ENCODE data around the gene HASPIN.
"Not testable (repeated sequence)": the region's sequence is repeated elsewhere in the genome, so short reads cannot be mapped to it uniquely, and the experiment has no call there.

The HASPIN gene

DNA sequence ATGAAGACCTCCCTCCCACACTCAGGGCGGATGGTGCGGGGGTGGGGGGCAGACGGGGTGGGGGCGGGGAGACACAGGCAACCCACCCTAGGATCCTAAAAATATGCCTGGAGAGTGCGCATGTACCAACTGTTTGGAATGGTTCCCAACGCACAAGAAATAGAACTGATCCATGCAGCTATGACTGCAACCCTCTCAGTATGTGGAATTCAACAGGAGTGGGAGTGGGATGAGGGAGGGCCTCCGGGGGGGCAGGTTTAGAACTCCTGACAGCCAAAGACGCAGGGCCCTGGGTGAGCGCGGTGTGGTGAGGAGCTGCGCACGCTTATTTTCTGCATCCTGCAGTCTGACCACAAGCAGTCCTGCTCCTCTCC, 26.6 kb upstream of the HASPIN start:
- no peak for DNase-seq

DNA sequence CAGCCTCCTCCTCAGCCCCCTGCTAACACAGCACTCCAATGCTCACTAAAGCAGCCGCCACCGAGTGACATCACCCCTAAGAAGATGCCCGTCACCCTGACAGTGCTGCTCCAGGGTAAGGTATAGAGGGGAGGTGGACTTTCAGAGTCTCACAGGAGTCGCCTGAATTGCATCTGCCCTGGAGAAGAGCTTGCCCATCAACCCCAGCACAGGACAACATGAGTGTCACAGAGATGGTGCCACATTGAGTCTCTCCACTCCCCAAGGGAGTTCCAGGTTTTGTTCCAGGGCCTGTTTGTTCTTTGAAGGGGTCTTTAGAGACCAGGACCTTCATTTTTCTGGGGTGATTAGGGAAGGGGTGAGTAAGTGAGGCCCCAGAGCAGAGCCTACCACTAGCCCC, 25.6 kb upstream of the HASPIN start:
- DNase-seq: no peak

DNA sequence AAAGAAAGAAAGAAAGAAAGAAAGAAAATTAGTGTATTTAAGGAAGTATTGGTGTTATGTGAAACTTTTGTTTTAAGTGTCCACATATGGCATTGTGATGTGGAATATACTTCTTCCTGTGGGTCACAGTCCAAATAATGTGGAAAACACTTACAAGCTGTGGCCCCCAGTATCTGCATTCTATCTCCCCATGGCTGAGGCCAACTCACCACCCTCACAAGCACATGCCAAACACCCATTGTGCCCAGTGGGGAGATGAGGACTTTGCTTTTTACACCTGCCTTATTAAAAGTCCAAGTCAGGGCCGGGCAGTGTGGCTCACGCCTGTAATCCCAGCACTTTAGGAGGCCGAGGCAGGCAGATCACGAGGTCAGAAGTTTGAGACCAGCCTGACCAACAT, 23.8 kb upstream of the HASPIN start:
- no peak for DNase-seq

DNA sequence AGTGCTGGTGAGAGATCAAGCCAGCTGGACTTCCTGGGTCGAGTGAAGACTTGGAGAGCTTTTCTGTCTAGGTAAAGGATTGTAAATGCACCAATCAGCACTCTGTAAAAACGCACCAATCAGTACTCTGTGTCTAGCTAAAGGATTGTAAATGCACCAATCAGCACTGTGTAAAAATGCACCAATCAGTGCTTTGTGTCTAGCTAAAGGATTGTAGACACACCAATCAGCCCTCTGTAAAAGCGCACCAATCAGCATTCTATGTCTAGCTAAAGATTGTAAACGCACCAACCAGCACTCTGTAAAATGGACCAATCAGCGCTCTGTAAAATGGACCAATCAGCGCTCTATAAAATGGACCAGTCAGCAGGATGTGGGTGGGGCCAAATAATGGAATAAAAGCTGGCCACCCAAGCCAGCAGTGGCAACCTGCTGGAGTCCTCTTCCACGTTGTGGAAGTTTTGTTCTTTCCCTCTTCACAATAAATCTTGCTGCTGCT, 21.6 kb upstream of the HASPIN start:
- not testable (repeated sequence) for DNase-seq

- no peak for DNase-seq
Observed at GRCh38 chr17:3704931-3705717, 18.6 kb upstream of the HASPIN start.

DNA sequence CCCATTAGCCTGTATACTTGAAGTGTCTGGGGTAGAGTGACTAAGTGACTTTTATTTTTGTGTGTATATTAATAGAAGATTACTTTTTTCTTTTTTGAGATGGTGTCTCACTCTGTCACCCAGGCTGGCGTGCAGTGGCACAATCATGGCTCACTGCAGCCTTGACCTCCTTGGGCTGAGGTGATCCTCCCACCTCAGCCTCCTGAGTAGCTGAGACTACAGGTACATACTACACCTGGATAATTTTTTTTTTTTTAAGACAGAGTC, 18.1 kb upstream of the HASPIN start:
- not testable (repeated sequence) for DNase-seq

DNA sequence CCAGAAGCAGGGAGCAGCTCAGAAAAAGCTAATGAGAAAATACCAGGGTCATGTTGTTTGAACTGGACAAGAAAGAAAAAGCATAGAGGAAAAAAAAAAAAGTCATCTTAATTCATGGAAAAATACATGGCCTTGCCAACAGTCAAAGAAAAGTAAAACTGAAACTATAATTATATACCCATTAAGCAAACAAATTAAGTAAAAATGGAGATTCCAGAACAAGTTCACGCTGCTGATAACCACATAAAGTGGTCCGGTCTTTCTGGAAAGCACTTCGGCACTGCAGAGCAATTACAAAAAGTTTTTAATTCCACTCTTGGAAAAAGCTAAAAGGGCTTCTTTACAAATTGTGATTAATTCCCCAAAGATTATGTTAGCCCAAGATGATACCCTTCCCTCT, 15.3 kb upstream of the HASPIN start:
- DNase-seq: no peak

DNA sequence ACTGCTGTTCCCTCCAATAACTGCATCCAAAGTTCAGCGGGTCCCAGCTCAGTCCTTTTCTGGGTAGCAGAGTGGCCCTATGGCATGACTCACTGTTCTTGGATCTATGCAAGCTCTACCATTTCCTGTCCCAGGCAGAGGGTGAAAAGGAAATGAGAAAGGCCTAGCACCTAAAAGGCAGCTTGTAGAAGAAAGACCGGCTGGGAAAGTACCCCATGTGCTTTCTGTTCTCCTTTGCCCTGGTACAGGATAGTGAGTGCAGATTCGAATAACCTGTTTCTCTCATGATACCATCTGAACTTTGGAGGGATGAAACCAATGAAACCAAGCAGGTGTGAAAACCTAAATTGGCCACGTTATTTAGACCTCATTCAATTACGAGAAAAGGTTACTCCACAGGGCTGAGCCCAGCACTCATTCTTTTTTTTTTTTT, 12.7 kb upstream of the HASPIN start:
- no peak for DNase-seq

DNA sequence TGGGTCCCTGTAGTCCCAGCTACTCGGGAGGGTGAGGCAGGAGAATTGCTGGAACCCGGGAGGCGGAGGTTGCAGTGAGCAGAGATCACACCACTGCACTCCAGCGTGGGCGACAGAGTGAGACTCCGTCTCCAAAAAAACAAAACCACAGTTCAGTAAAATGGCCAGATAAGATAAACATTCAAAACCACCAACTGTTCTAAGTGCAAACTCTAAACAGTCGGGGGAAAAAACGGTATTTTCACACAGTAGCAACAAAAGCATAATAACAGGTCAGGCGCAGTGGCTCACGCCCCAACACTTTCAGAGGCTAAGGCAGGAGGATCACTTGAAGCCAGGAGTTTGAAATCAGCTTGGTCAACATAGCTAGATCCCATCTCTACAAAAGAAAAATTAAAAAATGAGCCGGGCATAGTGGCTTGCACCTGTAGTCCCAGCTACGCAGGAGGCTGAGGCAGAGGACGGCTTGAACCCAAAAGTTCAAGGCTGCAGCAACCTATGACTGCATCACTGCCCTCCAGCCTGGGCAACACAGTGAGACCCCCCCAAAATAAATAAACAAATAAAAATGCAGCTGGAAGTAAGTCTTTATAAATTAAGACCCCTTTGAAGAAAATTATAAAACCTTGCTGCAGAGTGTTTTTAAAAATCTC, 10.8 kb upstream of the HASPIN start:
- no peak for DNase-seq

GRCh38 chr17:3715296-3715695, 8.4 kb upstream of the HASPIN start:
- no peak for DNase-seq

GRCh38 chr17:3718201-3718600, 5.5 kb upstream of the HASPIN start:
- DNase-seq: no peak

DNA sequence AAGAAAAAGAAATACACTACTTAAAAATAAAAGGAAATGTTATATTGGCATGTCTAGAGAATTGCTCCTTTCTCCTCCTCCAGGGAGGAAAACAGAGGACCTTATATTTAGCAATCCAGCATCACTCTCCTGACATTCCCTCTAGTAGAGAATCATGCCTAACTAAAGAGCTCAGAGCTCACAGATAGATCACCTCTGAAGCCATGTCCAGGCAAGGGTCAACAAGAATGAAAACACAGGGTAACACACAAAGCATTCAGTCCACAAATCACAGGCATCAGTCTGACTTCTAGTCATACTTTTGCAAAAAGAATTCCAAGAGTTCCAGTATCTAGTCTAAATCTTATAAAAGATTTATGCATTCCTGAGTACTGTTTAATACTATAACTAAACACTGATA, 4.4 kb upstream of the HASPIN start:
- DNase-seq: no peak

DNA sequence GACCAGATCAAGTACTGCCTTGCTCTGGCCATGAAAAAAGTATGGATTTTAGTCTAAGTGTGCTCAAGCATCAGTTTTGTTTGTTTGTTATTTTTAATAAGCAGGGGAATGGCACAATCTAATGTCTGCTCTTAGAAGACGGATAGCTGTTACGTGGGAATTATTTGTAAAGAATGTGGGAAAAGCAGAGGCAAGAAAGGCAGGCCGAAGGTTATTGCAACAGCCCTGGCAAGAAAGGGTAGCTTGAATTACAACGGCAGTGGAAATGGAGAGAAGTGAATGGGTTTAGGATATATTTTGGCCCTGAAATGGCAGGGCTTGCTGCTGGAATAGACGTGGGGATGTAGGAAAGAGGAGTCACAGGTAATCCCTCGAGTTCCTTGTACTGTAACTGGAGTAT, 987 bp upstream of the HASPIN start:
- DNase-seq: no peak

DNA sequence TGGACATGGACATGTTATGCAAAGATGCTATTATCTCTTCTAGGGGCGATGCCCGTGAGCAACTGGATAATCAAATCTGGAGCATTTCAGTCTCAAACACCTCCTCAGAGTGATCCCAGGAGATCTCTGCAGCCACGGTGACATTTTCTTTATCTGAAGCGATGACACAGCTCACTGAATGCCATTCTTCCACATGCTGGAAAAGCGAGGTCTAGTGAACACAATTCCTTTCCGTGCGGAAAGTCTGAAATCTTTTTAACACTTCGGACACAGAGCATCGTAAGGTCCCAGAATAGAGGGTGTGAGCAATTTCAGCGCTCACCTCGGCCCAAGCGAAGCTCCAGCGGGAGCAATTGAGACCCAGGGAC, 531 bp upstream of the HASPIN start:
- DNase-seq: peak; percentile 41

GRCh38 chr17:3724378-3725077, 825 bp downstream of the HASPIN start:
- DNase-seq: no peak

DNA sequence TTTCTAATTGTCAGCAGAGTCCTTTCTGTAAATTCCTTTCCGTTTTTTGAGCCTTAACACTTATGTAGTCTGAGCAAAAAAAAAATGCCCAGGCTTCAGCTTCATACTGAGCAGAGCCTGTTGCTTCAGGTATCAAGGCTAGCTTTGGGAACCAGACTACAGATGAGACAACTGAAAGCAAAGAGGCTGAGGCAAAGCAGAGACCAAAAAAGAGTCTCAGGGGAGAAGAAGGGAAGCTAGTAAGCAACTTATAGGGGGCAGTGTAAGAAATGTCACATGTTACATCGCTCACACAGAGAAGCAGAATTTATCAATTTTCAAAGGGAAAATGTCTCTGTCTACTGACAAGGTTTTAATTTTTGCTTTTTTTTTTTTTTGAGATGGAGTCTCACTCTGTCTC, 3.3 kb downstream of the HASPIN start:
- no peak for DNase-seq

GRCh38 chr17:3728099-3728498, 4.4 kb downstream of the HASPIN start:
- DNase-seq: not testable (repeated sequence)

DNA sequence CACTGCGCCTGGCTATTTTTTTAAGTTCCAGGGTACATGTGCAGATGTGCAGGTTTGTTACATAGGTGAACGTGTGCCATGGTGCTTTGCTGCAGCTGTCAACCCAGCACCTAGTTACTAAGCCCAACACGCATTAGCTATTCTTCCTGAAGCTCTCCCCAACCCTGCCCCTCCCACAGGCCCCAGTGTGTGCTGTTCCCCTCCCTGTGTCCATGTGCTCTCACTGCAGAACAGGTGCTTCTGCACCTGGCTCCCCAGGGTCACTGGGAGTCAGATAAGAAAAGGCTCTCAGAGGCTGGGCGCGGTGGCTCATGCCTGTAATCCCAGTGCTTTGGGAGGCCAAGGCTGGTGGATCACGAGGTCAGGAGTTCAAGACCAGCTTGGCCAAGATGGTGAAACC, 6.2 kb downstream of the HASPIN start:
- no peak for DNase-seq

DNA sequence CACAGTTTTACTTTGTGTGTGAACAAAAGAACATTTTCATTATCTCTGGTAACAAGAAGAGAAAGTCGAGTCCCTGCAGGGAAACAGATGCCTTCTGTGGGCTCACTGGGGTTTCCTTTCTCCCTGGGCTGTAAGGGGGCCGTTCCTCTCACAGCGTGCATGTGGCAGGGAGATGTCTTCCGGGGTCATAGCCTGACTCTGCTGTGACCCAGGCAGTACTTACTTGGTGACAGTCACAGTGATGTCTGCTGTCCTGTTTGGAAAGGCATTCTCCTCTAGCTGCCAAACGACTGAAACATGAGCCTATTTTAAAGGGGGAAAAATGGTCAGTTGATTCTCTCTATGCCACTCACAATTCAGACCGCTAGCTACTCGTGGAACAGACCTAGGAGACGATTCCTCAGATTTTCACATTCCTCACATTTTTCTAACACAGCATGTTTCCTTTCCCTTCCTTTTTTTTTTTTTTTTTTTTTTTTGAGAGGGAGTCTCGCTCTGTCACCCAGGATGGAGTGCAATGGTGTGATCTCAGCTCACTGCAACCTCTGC, 7.3 kb downstream of the HASPIN start:
- DNase-seq: no peak

- DNase-seq: no peak
Observed at GRCh38 chr17:3732210-3732621, 8.5 kb downstream of the HASPIN start.

- not testable (repeated sequence) for DNase-seq
Observed at GRCh38 chr17:3734911-3735276, 11.2 kb downstream of the HASPIN start.

- DNase-seq: no peak
Observed at GRCh38 chr17:3735515-3735914, 11.8 kb downstream of the HASPIN start.

DNA sequence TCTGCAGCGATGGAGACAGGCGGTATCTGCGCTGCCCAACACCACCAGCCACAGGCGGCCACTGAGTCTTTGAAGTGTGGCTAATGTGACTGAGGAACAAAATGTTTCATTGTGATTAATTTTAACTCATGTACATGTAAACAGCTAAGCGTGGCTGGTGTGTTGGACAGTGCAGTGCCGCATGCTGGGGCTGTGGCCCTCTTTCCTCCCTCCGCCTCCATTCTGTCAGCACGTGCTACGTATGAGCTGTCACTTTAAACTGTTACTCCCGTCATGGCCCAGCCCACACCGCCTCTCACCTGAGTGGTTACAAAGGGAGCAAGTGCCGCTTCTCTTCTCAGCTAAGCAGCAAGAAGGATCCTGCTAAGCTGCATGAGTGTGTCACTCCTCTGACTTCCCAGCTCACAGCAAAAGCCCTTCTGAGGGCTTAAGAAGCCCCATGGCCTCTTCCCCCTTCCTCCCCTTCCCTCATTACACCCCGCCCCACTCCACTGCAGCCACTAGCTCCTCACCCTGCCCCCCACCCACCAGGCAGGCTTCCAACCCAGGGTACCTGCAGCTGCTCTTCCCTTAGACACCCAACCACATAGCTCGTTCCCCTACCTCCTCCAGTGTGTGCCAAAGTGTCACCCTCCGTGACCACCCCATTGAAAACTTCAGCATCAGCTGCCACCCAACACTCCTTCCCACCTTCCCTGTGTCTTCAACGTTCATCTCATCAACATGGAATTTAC, 15.0 kb downstream of the HASPIN start:
- peak; percentile 76 for DNase-seq

Data from DMS79 treated with DMSO at 0.1 percent for 48 hours (cell line).